ENCODE measurements around the gene MYLIP.

The MYLIP gene

GRCh38 chr6:16187176-16187575 lies 58.3 kb downstream of the MYLIP start:
- no peak overlapping the region for H3K4me3 ChIP-seq (ENCODE audit: low read depth, low read length)
- H3K36me3 ChIP-seq (ENCODE audit: control insufficient read depth in 2 of 2, insufficient read depth in 1 of 2, low read length in 2 of 2) = no peaks in the 10 kb centered on the region
- POLR2A ChIA-PET = interaction anchor here (0.9 to 1.0 kb wide), 2 partner anchors 41 to 58 kb away, joined by 3 read pairs; partner anchors contain the start of gene MYLIP
- no peak overlapping the region for H3K27ac ChIP-seq (ENCODE audit: extremely low read depth, low read depth, low read length)
- no peaks in the 10 kb centered on the region for H3K9me3 ChIP-seq (ENCODE audit: control insufficient read depth, insufficient read depth, low read depth, low read length)
- no peaks in the 10 kb centered on the region for H3K4me1 ChIP-seq (ENCODE audit: control insufficient read depth, insufficient read depth, low read length)
- CTCF ChIA-PET = interaction anchor here (0.6 to 1.3 kb wide), 6 partner anchors 10 to 354 kb away, joined by 3 to 6 read pairs (median 4); partner anchors contain the start of gene MYLIP
- no peak for TF ChIP-seq RBAK (tag by site-specific recombination; IDR thresholded peaks at IDR 0.05)
- TF ChIP-seq BCL6B (tag by site-specific recombination; IDR thresholded peaks at IDR 0.05) = no peak
- no peak for TF ChIP-seq MYNN (tag by site-specific recombination; IDR thresholded peaks at IDR 0.05; ENCODE audit: borderline replicate concordance)
- TF ChIP-seq REST (tag by site-specific recombination; IDR thresholded peaks at IDR 0.05) = no peak
- no peak for TF ChIP-seq ZNF133 (tag by site-specific recombination; IDR thresholded peaks at IDR 0.05)
- TF ChIP-seq ZSCAN30 (tag by site-specific recombination; IDR thresholded peaks at IDR 0.05) = no peak

GRCh38 chr6:16190214-16190613 lies 61.3 kb downstream of the MYLIP start:
- H3K27ac ChIP-seq (ENCODE audit: extremely low read depth, low read depth, low read length) = no peak overlapping the region
- no peaks in the 10 kb centered on the region for H3K9me3 ChIP-seq (ENCODE audit: control insufficient read depth, insufficient read depth, low read depth, low read length)
- H3K4me1 ChIP-seq (ENCODE audit: control insufficient read depth, insufficient read depth, low read length) = no peaks in the 10 kb centered on the region; the same call in 1 of the 2 replicates
- CTCF ChIA-PET = interaction anchor here (0.6 to 1.5 kb wide), 4 partner anchors 10 to 658 kb away, joined by 3 to 7 read pairs (median 4); partner anchors contain the start of gene MYLIP
- no peak overlapping the region for H3K4me3 ChIP-seq (ENCODE audit: low read depth, low read length)
- no peaks in the 10 kb centered on the region for H3K36me3 ChIP-seq (ENCODE audit: control insufficient read depth in 2 of 2, insufficient read depth in 1 of 2, low read length in 2 of 2)
- POLR2A ChIA-PET = no interaction called here
- TF ChIP-seq ZBTB6 (tag by site-specific recombination; IDR thresholded peaks at IDR 0.05) (no peak), ZBTB11 (tag by site-specific recombination; conservative IDR thresholded peaks at IDR 0.05; ENCODE audit: low read depth) (no peak), ZNF391 (tag by site-specific recombination; IDR thresholded peaks at IDR 0.05; ENCODE audit: borderline replicate concordance, low read depth) (no peak), ZNF645 (tag by site-specific recombination; IDR thresholded peaks at IDR 0.05) (no peak), ZNF521 (tag by site-specific recombination; IDR thresholded peaks at IDR 0.05) (no peak), PRDM2 (tag by site-specific recombination; IDR thresholded peaks at IDR 0.05; ENCODE audit: borderline replicate concordance) (no peak), TCF7L2 (IDR thresholded peaks at IDR 0.05; ENCODE audit: borderline replicate concordance, low read depth, low read length) (no peak), RBAK (tag by site-specific recombination; IDR thresholded peaks at IDR 0.05) (no peak), FEZF1 (tag by site-specific recombination; IDR thresholded peaks at IDR 0.05) (no peak), ZNF366 (tag by site-specific recombination; conservative IDR thresholded peaks at IDR 0.05) (no peak), ZNF292 (tag by site-specific recombination; IDR thresholded peaks at IDR 0.05; ENCODE audit: borderline replicate concordance, low read depth) (no peak), REPIN1 (tag by site-specific recombination; IDR thresholded peaks at IDR 0.05; ENCODE audit: low read depth) (no peak)
